OCI-LY1 (cell line): ENCODE data around the gene KDM5B.

Source experiments
- CTCF ChIP-seq: fragments of 200-600 bp; sonication (generic), shearing (Covaris generic); IDR thresholded peaks from 2 replicates; pipeline ENCODE4 v1.5.1; 2017; ENCODE audit warnings: mild to moderate bottlenecking, antibody characterized with exemption, low read length, moderate library complexity, mixed read lengths
- EZH2 ChIP-seq: fragments of 200-600 bp; sonication (generic), shearing (Covaris generic); IDR thresholded peaks from 2 replicates; pipeline ENCODE4 v1.8.0; 2017; ENCODE audit warnings: borderline replicate concordance, mixed run types, mild to moderate bottlenecking, antibody characterized with exemption, low read length, moderate library complexity, mixed read lengths

DNA sequence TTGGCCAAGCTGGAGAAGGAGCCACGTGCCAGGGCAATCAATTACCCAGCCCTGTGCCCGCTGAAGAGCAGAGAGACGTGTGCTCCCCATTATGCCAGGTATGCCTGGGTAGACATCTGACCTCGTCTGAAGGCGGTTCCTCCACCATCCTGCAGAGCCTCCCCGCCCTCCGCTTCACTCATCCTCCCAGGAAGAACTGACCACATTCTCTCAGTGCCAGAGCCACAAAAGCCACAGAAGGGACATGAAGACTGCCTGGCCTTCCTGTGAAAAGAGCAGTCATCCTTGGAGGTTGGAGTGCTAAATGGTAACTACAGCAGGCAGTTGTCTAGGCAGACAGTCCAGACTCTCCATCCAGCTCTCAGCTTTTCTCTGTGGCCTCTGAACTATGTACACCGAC is 109.9 kb downstream of the KDM5B start:
- TF ChIP-seq CTCF, result no peak
- TF ChIP-seq EZH2, result no peak
